ENCODE results near the gene DUSP8. TPM values are rescaled to one million over a fixed set of nuclear protein-coding genes. Genes with fewer than 3 reads are reported as not detected.
"Not testable (repeated sequence)": the region's sequence is repeated elsewhere in the genome, so short reads cannot be mapped to it uniquely, and the experiment has no call there.

DUSP8 gene
- total RNA-seq, 1 donor from 2014 or later, result 7.7 TPM

DNA sequence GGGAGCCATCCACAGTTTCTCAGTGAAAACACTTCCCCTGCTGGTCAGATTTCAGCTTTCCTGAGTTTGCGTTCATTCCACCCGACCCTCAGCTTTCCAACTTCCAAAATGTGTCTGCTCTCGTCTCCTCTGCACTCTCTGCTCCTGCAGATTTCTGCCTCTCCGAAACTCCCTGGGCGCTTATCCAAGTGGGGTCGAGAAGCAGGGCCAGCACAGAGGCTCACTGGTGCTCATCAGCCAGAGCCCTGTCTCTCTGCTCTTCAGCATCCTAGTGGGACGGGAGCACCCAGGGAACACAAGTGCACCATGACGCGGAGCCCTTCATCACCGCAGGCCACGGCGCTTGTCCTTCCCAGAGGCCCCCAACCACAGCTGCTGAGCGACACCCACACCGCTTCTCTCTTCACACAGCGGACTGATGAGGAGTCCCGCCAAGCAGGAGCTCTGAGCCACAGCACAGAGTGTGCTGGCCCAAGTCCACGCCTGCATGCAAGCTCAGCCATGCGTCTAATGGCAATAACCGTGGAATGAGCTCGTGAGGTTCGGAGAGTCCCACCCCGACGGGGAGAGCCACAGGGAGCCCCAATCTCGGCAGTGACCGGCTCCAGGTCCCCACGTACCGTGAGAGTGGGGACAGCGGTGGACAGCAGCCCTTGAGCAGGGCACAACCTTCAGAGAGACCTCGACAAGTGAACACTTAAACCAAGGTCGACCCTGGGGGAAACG lies 57.6 kb downstream of the DUSP8 start:
- Mint-ChIP-seq H3K27ac (ENCODE audit: unreplicated experiment) (no peak overlapping the region), H3K4me1 (ENCODE audit: unreplicated experiment) (peaks cover 33% of the 10 kb centered on the region)
- no peak for DNase-seq (ENCODE audit: extremely low spot score, unreplicated experiment)

DNA sequence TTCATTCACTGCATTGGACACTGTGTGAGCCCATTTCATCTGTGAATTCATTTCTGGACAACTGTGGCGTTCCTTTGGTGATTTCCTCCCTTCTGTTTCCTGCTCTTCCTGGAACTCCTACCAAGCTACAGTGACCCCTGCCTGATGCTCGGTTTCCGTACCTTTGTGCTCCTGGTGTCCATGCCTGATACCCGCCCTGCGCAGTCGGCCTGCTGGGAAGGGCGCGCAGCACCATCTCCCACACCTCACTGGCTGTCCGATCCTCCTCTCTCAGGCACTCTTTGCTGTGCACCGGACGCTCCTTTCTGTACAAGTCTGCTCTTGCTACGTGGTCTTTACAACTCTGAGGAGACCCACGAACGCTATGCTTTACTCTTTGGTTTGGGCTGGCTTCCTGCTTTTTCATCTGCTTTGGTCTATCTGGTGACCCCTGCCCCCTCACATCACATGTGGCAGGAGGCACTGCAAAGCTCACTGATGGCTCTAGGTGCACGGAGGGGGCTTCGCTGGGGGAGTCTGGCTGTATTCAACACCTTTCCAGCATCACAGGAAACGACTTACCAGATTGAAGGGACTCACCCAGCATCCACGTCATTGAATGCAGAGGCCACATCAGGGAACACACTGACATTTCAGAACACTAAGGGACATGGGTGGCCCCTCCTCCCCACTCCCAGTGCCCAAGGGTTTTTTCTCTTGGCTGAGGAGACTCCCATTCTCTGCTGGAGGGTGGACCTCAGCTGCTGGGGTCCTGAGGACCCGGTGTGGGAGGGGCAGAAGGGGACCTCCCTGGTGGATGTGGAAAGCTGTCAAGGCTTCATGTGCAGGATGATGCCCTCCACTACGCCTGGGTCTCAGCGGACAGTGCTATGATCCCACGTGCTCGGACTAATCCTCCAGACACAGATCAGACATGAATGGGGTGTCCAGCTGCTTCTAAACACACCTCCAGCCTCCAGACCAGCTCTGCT lies 58.5 kb downstream of the DUSP8 start:
- Mint-ChIP-seq H3K9me3 (ENCODE audit: unreplicated experiment) (no peaks in the 10 kb centered on the region), H3K27ac (ENCODE audit: unreplicated experiment) (no peak overlapping the region), H3K36me3 (ENCODE audit: unreplicated experiment) (no peaks in the 10 kb centered on the region), H3K4me1 (ENCODE audit: unreplicated experiment) (peaks cover 37% of the 10 kb centered on the region), H3K27me3 (ENCODE audit: unreplicated experiment) (no peaks in the 10 kb centered on the region), H3K4me3 (ENCODE audit: unreplicated experiment) (no peak overlapping the region)
- TF ChIP-seq, protein P1, sequence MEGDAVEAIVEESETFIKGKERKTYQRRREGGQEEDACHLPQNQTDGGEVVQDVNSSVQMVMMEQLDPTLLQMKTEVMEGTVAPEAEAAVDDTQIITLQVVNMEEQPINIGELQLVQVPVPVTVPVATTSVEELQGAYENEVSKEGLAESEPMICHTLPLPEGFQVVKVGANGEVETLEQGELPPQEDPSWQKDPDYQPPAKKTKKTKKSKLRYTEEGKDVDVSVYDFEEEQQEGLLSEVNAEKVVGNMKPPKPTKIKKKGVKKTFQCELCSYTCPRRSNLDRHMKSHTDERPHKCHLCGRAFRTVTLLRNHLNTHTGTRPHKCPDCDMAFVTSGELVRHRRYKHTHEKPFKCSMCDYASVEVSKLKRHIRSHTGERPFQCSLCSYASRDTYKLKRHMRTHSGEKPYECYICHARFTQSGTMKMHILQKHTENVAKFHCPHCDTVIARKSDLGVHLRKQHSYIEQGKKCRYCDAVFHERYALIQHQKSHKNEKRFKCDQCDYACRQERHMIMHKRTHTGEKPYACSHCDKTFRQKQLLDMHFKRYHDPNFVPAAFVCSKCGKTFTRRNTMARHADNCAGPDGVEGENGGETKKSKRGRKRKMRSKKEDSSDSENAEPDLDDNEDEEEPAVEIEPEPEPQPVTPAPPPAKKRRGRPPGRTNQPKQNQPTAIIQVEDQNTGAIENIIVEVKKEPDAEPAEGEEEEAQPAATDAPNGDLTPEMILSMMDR (IDR thresholded peaks at IDR 0.05), result no peak
- DNase-seq (ENCODE audit: extremely low spot score, unreplicated experiment), result no peak

More for the DNA sequence above, 57.6 kb downstream of the DUSP8 start:
- no peaks in the 10 kb centered on the region for H3K9me3 Mint-ChIP-seq (ENCODE audit: unreplicated experiment)
- no peak overlapping the region for H3K4me3 Mint-ChIP-seq (ENCODE audit: unreplicated experiment)
- no peaks in the 10 kb centered on the region for H3K27me3 Mint-ChIP-seq (ENCODE audit: unreplicated experiment)
- H3K36me3 Mint-ChIP-seq (ENCODE audit: unreplicated experiment), result no peaks in the 10 kb centered on the region
- TF ChIP-seq, protein P1 (IDR thresholded peaks at IDR 0.05), result no peak

DNA sequence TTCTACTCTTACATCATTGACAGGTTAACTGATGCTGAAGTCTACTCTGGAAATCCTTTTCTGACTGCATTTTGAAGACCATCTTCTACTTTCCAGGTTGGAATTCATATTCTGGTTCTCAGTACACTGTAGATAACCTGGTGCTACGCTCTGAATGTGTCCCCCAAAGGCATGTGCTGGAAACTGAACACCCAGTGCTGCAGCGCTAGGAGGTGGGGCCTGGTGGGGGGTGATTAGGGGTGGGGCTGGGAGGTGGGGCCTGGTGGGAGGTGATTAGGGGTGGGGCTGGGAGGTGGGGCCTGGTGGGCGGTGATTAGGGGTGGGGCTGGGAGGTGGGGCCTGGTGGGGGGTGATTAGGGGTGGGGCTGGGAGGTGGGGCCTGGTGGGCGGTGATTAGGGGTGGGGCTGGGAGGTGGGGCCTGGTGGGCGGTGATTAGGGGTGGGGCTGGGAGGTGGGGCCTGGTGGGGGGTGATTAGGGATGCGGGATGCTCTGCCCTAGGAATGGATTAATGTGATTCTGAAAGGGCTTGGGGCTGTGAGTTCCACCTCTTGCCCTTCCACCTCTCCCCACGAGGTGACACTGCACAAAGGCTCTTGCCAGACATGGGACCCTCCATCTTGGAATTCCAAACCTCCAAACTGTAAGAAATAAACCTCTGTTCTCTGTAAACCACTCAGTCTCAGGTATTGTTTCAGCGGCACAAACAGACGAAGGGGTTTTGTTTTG lies 59.4 kb downstream of the DUSP8 start:
- H3K4me1 Mint-ChIP-seq (ENCODE audit: unreplicated experiment), result peaks cover 39% of the 10 kb centered on the region
- not testable (repeated sequence) for H3K27me3 Mint-ChIP-seq (ENCODE audit: unreplicated experiment); DNase-seq (ENCODE audit: extremely low spot score, unreplicated experiment); H3K36me3 Mint-ChIP-seq (ENCODE audit: unreplicated experiment); H3K9me3 Mint-ChIP-seq (ENCODE audit: unreplicated experiment); H3K4me3 Mint-ChIP-seq (ENCODE audit: unreplicated experiment); H3K27ac Mint-ChIP-seq (ENCODE audit: unreplicated experiment)

DNA sequence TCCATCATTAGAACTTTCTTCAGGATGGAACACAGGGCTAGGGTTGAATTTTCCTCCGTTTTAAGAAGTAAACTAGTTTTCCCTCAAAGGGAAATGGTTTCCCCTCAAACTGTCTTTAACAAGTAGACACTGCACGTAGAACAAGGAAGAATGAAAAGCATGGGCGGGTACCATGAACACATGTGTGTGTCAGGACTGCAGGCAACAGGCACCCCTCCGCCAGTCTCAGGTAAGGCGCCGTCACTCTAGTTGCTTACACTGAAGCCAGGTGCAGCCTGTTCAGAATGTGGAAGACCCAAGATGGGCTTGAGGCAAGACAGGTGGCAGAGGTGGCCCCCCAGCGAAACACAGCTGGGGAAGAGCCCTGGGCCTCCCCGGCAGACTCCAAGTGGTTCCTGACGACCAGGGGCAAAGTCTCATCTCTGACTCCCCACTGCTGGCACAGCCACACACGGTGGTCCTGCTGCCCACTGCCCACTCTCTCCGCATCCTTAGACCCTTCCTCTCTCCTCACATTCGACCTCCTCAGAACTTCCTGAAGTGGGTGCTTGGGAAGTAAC lies 60.1 kb downstream of the DUSP8 start:
- Mint-ChIP-seq H3K4me3 (ENCODE audit: unreplicated experiment) (no peak overlapping the region), H3K9me3 (ENCODE audit: unreplicated experiment) (no peaks in the 10 kb centered on the region), H3K36me3 (ENCODE audit: unreplicated experiment) (no peaks in the 10 kb centered on the region), H3K27ac (ENCODE audit: unreplicated experiment) (no peak overlapping the region), H3K27me3 (ENCODE audit: unreplicated experiment) (no peaks in the 10 kb centered on the region), H3K4me1 (ENCODE audit: unreplicated experiment) (peaks cover 37% of the 10 kb centered on the region)
- TF ChIP-seq, protein P1 (IDR thresholded peaks at IDR 0.05), result no peak
- DNase-seq (ENCODE audit: extremely low spot score, unreplicated experiment), result no peak

DNA sequence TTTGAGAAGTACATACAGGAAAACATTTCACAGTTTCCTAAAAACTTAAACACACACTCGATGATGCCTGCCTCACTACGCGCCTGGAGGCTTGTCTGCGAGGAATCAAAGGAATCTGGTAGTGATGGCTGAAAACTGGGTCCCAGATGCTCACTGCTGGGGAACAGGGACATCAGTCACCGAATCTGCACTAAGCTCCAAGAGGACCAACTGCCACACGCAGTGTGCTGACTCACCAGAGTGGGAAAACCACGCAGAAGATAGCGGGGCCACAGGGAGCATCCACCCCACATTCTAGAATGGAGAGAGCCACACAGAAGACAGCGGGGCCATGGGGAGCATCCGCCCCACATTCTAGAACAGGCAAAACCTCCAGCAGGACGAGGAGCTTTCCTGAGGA lies 61.1 kb downstream of the DUSP8 start:
- no peak overlapping the region for H3K4me3 Mint-ChIP-seq (ENCODE audit: unreplicated experiment)
- no peak for DNase-seq (ENCODE audit: extremely low spot score, unreplicated experiment)

DNA sequence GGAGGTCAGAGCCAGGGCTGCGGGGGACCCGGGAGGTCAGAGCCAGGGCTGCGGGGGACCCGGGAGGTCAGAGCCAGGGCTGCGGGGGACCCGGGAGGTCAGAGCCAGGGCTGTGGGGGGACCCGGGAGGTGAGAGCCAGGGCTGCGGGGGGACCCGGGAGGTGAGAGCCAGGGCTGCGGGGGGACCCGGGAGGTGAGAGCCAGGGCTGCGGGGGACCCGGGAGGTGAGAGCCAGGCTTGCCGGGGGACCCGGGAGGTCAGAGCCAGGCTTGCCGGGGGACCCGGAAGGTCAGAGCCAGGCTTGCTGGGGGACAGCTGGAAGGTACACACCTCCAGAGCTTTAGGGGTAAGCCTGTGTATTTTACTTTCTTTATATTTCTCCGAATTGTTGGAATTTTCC lies 61.7 kb downstream of the DUSP8 start:
- not testable (repeated sequence) for H3K27me3 Mint-ChIP-seq (ENCODE audit: unreplicated experiment); DNase-seq (ENCODE audit: extremely low spot score, unreplicated experiment); H3K27ac Mint-ChIP-seq (ENCODE audit: unreplicated experiment); H3K4me3 Mint-ChIP-seq (ENCODE audit: unreplicated experiment); H3K9me3 Mint-ChIP-seq (ENCODE audit: unreplicated experiment); H3K36me3 Mint-ChIP-seq (ENCODE audit: unreplicated experiment)
- peaks cover 29% of the 10 kb centered on the region for H3K4me1 Mint-ChIP-seq (ENCODE audit: unreplicated experiment)

More for the DNA sequence above, 61.1 kb downstream of the DUSP8 start:
- Mint-ChIP-seq H3K9me3 (ENCODE audit: unreplicated experiment) (no peaks in the 10 kb centered on the region), H3K4me1 (ENCODE audit: unreplicated experiment) (peaks cover 34% of the 10 kb centered on the region), H3K36me3 (ENCODE audit: unreplicated experiment) (no peaks in the 10 kb centered on the region), H3K27ac (ENCODE audit: unreplicated experiment) (no peak overlapping the region), H3K27me3 (ENCODE audit: unreplicated experiment) (no peaks in the 10 kb centered on the region)
- TF ChIP-seq, protein P1 (IDR thresholded peaks at IDR 0.05), result no peak

All from osteocyte (in vitro differentiated cells).